Adrenal gland (tissue), 12 donors: Measurements from ENCODE around the gene DOK7. TPM values are rescaled to one million over a fixed set of nuclear protein-coding genes. Genes with fewer than 3 reads are reported as not detected.

Experiments used
- DNase-seq, 7 donors: peaks; one replicate each; pipeline ENCODE4 v3.0.0-alpha.2; 2019 to 2020
- H3K27ac ChIP-seq, 5 donors: fragments of 200-600 bp; sonication (generic) in 4 of 5; 1 replicate in 3 of 5; 2 replicates in 2 of 5; pipeline versions ENCODE4 v1.5.1 to v1.8.0; 2016 to 2020; ENCODE audit warnings: mild to moderate bottlenecking in 1 of 5
- H3K27me3 ChIP-seq: fragments of 200-600 bp; 2 replicates; pipeline ENCODE4 v1.8.0; 2021
- H3K36me3 ChIP-seq, 2 donors: fragments of 200-600 bp; replicated peaks in 1 of 2; 1 replicate in 1 of 2; 2 replicates in 1 of 2; pipeline versions ENCODE4 v1.5.1 to v1.8.0; 2018 to 2022
- H3K4me1 ChIP-seq, 2 donors: fragments of 200-600 bp; replicated peaks in 1 of 2; 1 replicate in 1 of 2; 2 replicates in 1 of 2; pipeline versions ENCODE4 v1.5.1 to v1.8.0; 2018 to 2021
- H3K4me3 ChIP-seq, 4 donors: fragments of 200-600 bp; sonication (generic) in 3 of 4; one replicate each; pipeline ENCODE4 v1.5.1; 2016 to 2018
- H3K9me3 ChIP-seq, 3 donors: fragments of 200-600 bp; sonication (generic) in 1 of 3; replicated peaks in 1 of 3; 1 replicate in 2 of 3; 2 replicates in 1 of 3; pipeline versions ENCODE4 v1.5.1 to v1.8.0; 2016 to 2021
- CTCF ChIP-seq, 6 experiments: fragments of 450-650 bp in 4 of 6; fragments of 200-600 bp in 2 of 6; sonication (generic) in 1 of 6; IDR thresholded peaks; 1 replicate in 5 of 6; 2 replicates in 1 of 6; pipeline versions ENCODE4 v1.5.1 to v1.8.0; 2016 to 2021; ENCODE audit warnings: antibody characterized with exemption in 6 of 6, mild to moderate bottlenecking in 2 of 6, moderate library complexity in 1 of 6
- POLR2A ChIP-seq, 2 donors: fragments of 450-650 bp; IDR thresholded peaks; one replicate each; pipeline ENCODE4 v1.6.1; 2017; ENCODE audit warnings: antibody characterized with exemption in 2 of 2, mild to moderate bottlenecking in 2 of 2, moderate library complexity in 1 of 2
- WGBS, 4 donors: extraction: QIAGEN DNeasy Blood & Tissue Kit in 2 of 4; methylation state at CpG; one replicate each; pipeline versions ENCODE4 v1.1.5 to v1.1.7; 2013 to 2017; 5-methylcytosine and 5-hydroxymethylcytosine counted together
- intact Hi-C, 2 donors: fragments of 100-400 bp; cut with DNase I; formaldehyde crosslinking; loops; one replicate each; pipeline versions ENCODE4 v1.14.1 to v1.15.0; 2022 to 2023
- polyA plus RNA-seq, 3 donors: library from polyadenylated mRNA; stranded (reverse); fragments of 200-250 nt in 2 of 3; fragments of 350-450 nt in 1 of 3; fragmentation: Illumina TruSeq in 1 of 3; extraction: RNeasy Lipid Tissue Mini Kit (QIAGEN cat#74804) in 1 of 3; gene quantifications; one replicate each; pipeline ENCODE4 v1.2.3, GENCODE V29; 2013 to 2014
- total RNA-seq, 9 donors: library from RNA; depleted of rRNA in 4 of 9; stranded (reverse); fragments of >200 nt in 4 of 9; fragments of 120-200 nt in 1 of 9; fragmentation: NEBNext Ultra II Directional in 1 of 9; extraction: Animal tissue kit (Norgen Biotek cat#: 25700) in 1 of 9; gene quantifications; one replicate each; pipeline versions ENCODE4 v1.1.0 to v1.2.4, GENCODE V29; 2013 to 2023
- donor health status: healthy with polysubstance abuse.
- donor health status: Bipolar disorder and iron deficiency.
- donor health status: DM: yes; HTN: yes; CAD: no.
- donor health status: DM: no; HTN: no; CAD: no.
- donor health status: DM: no; HTN: no; CAD: no.
- donor health status: DM: yes; HTN: yes; CAD: no.

DOK7 gene
- total and polyA plus RNA-seq, 12 donors, result 0.18 to 4.2 (median 1.1) TPM; not detected in 1

DNA sequence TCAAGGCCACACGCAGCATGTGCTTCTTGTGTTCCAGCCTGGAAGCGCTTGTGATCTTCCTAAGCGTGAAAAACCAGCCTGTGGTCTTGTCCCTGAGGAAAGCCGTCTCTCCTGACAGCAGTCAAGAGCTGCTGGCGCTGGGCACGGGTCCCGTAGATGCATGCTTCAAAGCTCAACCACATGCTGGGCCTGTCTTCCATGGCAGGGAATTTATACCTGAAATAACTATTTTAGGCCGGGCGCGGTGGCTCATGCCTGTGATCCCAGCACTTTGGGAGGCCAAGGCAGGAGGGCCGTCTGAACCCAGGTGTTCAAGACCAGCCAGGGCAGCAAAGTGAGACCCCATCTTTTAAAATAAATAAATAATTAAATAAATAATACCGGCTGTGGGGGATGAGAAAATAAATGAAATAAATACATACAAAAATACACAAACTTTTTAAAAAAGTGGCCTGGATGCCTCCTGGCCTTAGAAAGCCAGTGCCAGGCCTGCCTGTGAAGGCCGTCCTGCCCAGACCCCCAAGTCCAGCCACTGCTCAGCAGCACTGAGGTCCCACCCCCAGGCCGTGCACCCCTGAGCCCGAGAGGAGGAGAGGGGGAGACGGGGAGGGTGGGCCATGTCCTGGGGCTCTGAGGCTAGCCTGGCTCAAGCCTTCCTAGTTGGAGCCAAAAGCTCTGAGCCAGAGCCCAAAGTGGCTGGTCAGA is 58.7 kb downstream of the DOK7 start:
- intact Hi-C loops, result no loop called here
- no peaks in the 10 kb centered on the region for H3K4me1 ChIP-seq
- H3K27ac ChIP-seq, result no peak overlapping the region
- WGBS, 4 donors, result 90 to 97% (median 94%) methylated on average over 13 to 16 of the region's 16 CpGs
- TF ChIP-seq POLR2A (IDR thresholded peaks at IDR 0.05), result no peak
- no peak for TF ChIP-seq CTCF (IDR thresholded peaks at IDR 0.05)
- H3K27me3 ChIP-seq, result no peaks in the 10 kb centered on the region
- H3K9me3 ChIP-seq, result no peaks in the 10 kb centered on the region
- H3K36me3 ChIP-seq, result peaks cover 0 to 79% of the 10 kb centered on the region in 2 donors
- no peak overlapping the region for H3K4me3 ChIP-seq
- DNase-seq, result peak in 1 of 7 donors; percentile 15

GRCh38 chr4:3522326-3522640 is 59.2 kb downstream of the DOK7 start:
- WGBS, 4 donors, result 87 to 96% (median 88%) methylated on average over 11 to 15 of the region's 15 CpGs; no CpG with 5 or more reads in 1 of the 4 donors
- intact Hi-C loops, result no loop called here

DNA sequence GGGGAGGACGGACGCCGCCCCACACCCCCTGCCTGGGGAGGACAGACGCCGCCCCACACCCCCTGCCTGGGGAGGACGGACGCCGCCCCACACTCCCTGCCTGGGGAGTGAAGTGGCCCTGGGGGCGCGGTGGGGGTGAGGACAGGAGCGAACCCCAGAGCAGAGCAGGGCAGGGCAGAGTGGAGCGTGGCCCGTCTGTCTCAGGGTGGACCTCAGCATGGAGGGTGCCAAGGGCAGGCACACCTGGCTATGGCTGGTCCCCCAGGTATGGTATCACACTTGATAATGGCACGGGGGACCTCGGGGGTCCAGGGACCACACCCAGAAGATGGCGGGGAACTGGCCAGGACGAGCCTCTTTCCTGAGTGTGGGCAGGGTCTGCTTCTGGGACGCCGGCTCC is 59.5 kb downstream of the DOK7 start:
- WGBS, 4 donors, result 83 to 94% (median 91%) methylated on average over 2 to 19 of the region's 19 CpGs
- DNase-seq, result no peak
- Histone ChIP-seq H3K27ac (no peak overlapping the region), H3K4me1 (no peaks in the 10 kb centered on the region), H3K4me3 (no peak overlapping the region), H3K27me3 (no peaks in the 10 kb centered on the region), H3K9me3 (no peaks in the 10 kb centered on the region), H3K36me3 (peaks cover 0 to 70% of the 10 kb centered on the region in 2 donors)
- TF ChIP-seq CTCF (IDR thresholded peaks at IDR 0.05), result no peak
- no peak for TF ChIP-seq POLR2A (IDR thresholded peaks at IDR 0.05)
- intact Hi-C loops, result no loop called here

More at GRCh38 chr4:3522326-3522640, 59.2 kb downstream of the DOK7 start:
- Histone ChIP-seq H3K27ac (no peak overlapping the region), H3K36me3 (peaks cover 0 to 74% of the 10 kb centered on the region in 2 donors), H3K27me3 (no peaks in the 10 kb centered on the region), H3K4me1 (no peaks in the 10 kb centered on the region), H3K4me3 (no peak overlapping the region), H3K9me3 (no peaks in the 10 kb centered on the region)
- TF ChIP-seq POLR2A (IDR thresholded peaks at IDR 0.05), result no peak
- TF ChIP-seq CTCF (IDR thresholded peaks at IDR 0.05), result no peak
- peak in 1 of 7 donors; percentile 10 for DNase-seq

DNA sequence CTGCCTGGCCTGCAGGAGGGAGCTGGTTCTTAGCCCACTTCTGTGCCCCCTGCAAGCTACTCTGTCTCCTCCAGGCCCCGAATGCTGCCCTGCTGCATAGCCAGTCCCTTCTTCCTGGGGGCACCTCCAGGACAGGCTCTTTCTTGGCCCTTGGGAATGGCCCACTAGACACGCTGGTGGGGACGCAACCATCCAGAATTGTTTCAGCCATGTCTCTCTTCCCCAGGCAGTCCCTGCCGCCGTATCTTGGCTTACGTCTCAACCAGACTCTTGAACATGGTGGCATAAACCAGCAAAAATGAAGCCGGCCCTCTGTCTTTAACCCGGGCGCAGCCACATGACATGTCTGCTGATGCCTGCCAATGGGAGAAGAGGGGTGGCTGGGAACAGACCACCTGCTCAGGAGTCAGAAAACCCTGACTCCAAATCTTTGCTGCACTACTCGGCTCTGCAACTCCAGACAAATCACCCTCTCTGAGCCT is 60.1 kb downstream of the DOK7 start:
- no peak for DNase-seq

More for the DNA sequence above, 60.1 kb downstream of the DOK7 start:
- Histone ChIP-seq H3K4me3 (no peak overlapping the region), H3K27me3 (no peaks in the 10 kb centered on the region), H3K36me3 (peaks cover 0 to 68% of the 10 kb centered on the region in 2 donors), H3K4me1 (no peaks in the 10 kb centered on the region), H3K27ac (no peak overlapping the region), H3K9me3 (no peaks in the 10 kb centered on the region)
- intact Hi-C loops, result no loop called here
- 95 to 98% (median 96%) methylated on average over 9 to 10 of the region's 10 CpGs for WGBS, 4 donors
- TF ChIP-seq CTCF (IDR thresholded peaks at IDR 0.05) (no peak), POLR2A (IDR thresholded peaks at IDR 0.05) (no peak)
